Daoy (cell line): Measurements from ENCODE around the gene HYLS1. TPM values are rescaled to one million over a fixed set of nuclear protein-coding genes. Genes with fewer than 3 reads are reported as not detected.
"Not testable (repeated sequence)": the region's sequence is repeated elsewhere in the genome, so short reads cannot be mapped to it uniquely, and the experiment has no call there.

Experiments
- DNase-seq: peaks from one replicate; pipeline ENCODE4 v3.0.0-alpha.2; 2015; ENCODE audit warnings: low read depth
- total RNA-seq: library from RNA; depleted of rRNA; stranded (reverse); fragments of >200 nt; shearing (Covaris generic); gene quantifications from 2 replicates; pipeline ENCODE4 v1.2.3, GENCODE V29; 2014; rRNA removed

The HYLS1 gene, protein sequence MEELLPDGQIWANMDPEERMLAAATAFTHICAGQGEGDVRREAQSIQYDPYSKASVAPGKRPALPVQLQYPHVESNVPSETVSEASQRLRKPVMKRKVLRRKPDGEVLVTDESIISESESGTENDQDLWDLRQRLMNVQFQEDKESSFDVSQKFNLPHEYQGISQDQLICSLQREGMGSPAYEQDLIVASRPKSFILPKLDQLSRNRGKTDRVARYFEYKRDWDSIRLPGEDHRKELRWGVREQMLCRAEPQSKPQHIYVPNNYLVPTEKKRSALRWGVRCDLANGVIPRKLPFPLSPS
- 5.1 and 6.1 TPM in 2 replicates for total RNA-seq

DNA sequence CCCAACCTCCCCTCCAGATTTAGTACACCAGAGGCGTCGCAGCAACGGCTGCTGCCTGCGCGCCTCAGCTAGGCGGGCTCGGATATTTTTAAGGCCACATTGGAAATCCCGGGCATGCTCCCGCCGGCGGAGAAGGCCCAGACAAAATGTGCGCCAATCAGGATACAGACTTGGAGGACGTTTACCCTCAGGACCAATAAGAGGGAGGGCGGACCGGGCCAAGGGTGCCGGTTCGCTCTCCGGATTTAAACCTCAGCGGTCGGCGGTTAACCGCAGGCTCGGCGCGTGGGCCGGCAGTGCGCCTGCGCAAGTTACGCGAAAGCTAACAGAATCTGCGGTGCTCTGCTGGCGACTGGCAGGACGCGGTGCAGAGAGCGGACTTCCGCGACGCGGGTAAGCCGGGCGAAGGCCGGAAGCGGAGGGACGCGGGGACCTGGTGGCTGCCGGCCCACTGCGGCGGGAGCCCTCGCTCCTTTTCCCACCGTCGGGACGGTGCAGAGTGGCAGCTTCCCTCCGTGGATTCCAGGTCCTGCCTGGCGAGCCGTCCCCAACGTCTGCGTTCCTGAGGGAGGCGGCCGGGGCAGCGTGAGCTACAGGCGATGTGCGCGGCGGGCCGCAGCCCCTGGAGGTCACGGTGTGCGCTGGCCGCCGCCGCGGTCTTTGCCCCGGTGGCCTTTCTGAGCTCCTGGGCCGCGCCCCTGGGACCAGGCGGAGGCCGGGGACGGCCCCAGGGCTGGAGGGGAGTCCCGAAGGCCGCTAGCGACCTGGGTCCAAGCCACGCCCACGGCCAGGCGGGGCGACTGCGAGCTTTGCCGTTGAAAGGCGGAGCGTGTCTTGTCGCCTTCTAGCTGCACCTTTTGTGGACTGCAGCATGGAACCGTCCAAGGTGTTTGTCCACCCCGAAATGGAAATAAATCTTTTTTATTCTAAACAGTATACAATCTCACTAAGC, at the start of gene HYLS1:
Gene HYLS1 (plus strand): TSS at position 296 of the 952 bp plus-strand sequence. CDS start 11,701 bp downstream, outside the sequence.
- peak; percentile 90 for DNase-seq

DNA sequence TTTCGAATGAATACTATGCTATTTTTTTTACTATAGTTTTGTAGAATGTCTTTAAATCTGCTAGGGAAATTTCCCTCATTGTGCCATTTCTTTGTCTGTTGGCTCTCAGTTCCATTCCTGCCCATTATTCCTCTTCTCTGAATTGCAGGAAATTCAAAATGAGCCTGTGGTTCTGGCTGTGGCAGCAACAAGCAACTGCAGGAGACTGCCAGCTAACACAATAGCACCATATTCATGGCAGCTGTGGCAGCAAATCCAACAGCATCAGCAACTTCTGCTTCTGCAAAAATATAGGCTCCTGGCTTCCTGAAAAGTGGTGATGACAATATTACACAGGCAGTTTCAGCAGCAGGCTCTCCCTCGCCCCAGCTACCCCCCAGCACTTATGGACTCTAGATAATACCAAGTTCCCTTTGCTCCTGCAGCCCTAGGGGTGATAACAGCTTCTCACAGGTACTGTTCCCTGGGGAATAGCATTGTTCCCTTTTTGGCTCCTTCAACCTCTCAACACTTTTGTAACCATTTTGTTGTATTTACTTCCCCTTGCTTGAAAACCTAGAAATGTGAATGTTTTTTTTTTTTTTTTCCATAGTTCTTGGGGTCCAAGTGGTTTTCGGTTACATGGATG, 45.0 kb upstream of the HYLS1 start:
- no peak for DNase-seq

GRCh38 chr11:125846188-125846587, 41.3 kb upstream of the HYLS1 start:
- no peak for DNase-seq

DNA sequence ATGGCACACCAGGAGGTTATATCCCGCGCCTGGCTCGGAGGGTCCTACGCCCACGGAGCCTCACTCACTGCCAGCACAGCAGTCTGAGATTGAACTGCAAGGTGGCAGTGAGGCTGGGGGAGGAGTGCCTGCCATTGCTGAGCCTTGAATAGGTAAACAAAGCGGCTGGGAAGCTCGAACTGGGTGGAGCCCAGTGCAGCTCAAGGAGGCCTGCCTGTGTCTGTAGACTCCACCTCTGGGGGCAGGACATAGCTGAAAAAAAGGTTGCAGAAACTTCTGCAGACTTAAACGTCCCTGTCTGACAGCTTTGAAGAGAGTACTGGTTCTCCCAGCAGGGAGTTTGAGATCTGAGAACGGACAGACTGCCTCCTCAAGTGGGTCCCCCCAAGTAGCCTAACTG, 29.8 kb upstream of the HYLS1 start:
- not testable (repeated sequence) for DNase-seq

DNA sequence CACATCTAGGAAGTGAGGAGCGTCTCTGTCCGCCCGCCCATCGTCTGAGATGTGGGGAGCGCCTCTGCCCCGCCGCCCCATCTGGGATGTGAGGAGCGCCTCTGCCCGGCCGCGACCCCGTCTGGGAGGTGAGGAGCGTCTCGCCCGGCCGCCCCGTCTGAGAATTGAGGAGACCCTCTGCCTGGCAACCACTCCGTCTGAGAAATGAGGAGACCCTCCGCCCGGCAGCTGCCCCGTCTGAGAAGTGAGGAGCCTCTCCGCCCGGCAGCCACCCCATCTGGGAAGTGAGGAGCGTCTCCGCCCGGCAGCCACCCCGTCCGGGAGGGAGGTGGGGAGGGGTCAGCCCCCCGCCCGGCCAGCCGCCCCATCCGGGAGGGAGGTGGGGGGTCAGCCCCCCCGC, 24.7 kb upstream of the HYLS1 start:
- DNase-seq, result not testable (repeated sequence)

- DNase-seq, result not testable (repeated sequence)
These were observed 22.1 kb upstream of the HYLS1 start for GRCh38 chr11:125865354-125865753.

DNA sequence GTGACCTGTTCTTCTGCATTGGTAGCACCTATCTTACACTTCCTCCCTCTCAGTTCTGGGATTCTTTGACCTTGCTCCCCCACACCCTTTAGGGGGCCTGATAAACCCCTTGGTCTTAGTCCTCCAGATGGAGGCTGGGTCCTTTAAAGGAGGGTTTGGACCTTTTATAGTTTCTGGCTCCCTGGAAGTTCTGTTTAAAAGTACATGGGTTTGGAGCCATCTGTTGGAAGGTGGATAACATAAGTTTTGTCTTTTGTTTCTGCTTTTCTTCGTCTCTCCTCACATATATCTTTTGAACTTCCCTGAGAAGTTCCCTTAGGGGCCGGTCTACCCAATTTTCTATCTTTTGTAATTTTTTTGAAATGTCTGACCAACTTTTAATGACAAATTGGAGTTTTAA, 17.9 kb upstream of the HYLS1 start:
- no peak for DNase-seq

- DNase-seq, result no peak
These were observed 15.9 kb upstream of the HYLS1 start for GRCh38 chr11:125871391-125872137.

DNA sequence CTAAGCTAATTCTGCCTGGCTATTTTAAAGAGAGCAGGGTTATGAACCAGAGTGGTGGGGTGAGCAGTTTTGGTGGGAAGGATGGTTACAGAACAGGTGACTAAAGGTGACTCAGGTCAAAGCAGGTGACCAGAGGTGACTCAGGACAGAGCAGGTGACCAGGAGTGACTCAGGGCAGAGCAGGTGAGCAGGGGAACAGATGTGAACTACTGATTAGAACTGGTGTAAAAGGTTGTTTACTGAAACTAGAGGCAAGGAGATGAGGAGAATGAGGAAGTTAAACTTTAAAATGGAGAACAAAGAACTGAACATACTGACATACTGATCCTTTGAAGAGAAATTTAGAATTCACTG, 15.4 kb upstream of the HYLS1 start:
- no peak for DNase-seq

DNA sequence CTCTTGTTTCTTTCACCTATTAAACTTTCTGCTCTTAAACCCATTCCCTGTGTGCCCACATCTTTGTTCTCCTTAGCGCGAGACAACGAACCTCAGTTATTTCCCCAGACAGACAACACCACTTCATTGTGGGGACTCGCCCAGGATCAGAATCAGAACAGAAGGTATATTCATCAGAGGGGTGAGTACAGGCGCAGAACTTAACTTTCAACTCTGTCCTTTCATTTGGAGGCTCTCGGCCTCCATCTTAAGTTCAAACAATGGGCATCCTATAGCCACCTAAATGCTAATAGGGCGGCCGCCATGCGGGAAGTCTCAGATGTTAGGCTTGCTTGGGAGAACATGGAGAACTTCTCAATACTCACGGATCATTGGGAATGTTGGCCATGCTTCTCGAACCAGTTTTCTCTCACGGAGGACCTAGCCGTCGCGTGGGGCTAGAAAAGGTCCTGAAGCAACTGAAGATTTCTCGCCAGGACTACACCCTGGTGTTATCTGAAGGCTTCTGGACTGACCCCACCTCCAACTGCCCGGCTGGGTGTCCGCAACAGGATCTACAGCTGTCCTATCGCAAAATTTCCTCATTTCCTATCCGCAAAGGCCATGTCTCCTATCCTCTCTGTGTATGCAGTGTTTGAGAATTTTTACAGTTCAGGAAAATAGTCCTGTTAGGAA, 13.4 kb upstream of the HYLS1 start:
- DNase-seq, result peak; percentile 29

DNA sequence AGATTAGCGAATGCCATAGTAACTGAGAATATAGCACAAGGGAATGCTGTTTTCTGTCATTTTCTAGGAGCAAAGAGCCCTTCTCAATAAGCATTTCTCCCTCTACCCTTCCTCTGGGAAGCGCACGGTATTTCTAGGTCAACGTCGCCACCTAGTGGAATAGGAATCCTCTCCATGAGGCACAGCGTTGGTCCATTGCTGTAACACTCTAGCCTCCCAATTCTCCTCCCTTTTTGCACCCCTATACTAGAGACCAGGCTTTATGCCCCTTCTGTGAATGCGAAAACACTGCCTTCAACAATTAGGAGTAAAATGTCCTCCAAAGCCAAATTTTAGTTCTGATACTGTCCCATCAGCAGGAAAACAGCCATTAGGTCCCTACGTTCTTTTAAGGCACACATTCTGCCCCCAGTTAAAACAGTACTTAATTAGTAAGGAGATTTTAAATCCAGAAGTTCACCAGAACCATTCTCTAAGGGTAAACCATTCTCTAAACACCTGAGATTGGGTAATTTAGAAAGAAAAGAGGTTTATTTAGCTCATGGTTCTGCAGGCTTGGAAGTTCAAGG, 12.8 kb upstream of the HYLS1 start:
- peak; percentile 77 for DNase-seq

DNA sequence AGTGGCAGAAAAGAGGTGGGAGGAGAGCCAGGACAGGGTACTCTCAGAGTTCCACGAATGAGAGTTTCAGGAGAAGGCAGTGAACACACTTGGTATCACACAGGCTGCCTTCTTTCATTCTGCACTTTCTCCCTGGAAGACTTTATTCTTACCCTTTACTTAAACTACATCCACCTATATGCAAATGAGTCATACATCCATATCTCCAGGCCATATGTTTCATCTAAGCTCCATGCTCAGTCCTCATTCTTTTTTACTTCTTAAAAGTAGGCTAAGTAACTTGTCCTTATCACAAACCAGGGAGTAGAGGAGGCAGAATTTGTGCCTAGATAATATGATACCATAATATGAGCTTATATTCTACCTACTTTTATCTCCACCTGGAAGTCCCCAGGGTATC, 6.2 kb upstream of the HYLS1 start:
- no peak for DNase-seq

- no peak for DNase-seq
These were observed 4.1 kb upstream of the HYLS1 start for GRCh38 chr11:125883375-125883774.

GRCh38 chr11:125886997-125887372, 483 bp upstream of the HYLS1 start:
- DNase-seq, result no peak

GRCh38 chr11:125890447-125891100, 3.1 kb downstream of the HYLS1 start:
- DNase-seq, result no peak

- no peak for DNase-seq
These were observed 4.6 kb downstream of the HYLS1 start for GRCh38 chr11:125892071-125892470.

DNA sequence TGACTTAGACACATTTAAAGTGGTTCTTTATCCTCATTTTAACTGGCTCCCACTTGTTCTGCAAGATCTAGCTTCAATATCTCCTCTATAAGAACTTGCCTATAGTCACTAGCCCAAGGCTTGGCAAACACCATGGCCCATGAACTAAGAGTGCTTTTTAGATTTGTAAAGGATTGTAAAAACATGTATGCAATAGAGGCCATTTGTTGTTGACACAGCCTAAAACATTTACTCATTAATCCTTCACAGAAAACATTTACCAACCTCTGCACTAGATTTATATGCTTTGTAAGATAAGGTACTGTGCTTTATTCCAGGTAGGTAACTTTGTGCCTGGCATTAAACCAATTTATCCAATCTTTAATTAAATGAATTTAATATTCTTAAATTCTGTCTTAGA, 5.5 kb downstream of the HYLS1 start:
- no peak for DNase-seq

- DNase-seq, result no peak
These were observed 14.4 kb downstream of the HYLS1 start for GRCh38 chr11:125901872-125902271.

- DNase-seq, result no peak
These were observed 14.9 kb downstream of the HYLS1 start for GRCh38 chr11:125902277-125902926.
